HG03025 (cell line): Measurements from ENCODE around the gene RPL13.

Experiments
- ATAC-seq: cut with Tn5 transposase; IDR thresholded peaks from one replicate; pipeline ENCODE4 v1.9.1; 2021; ENCODE audit warnings: mild to moderate bottlenecking, moderate library complexity; ENCODE audit not compliant: unreplicated experiment, low FRiP score

RPL13 gene

GRCh38 chr16:89595330-89596060 lies 35.0 kb downstream of the RPL13 start:
- no peak for ATAC-seq

GRCh38 chr16:89596061-89596689 lies 35.7 kb downstream of the RPL13 start:
- ATAC-seq = no peak

- ATAC-seq = no peak
These were observed 36.6 kb downstream of the RPL13 start for GRCh38 chr16:89596957-89597649.

- no peak for ATAC-seq
These were observed 37.7 kb downstream of the RPL13 start for GRCh38 chr16:89598199-89598598.

- ATAC-seq = no peak
These were observed 39.0 kb downstream of the RPL13 start for GRCh38 chr16:89599451-89599858.

GRCh38 chr16:89599902-89600301 lies 39.4 kb downstream of the RPL13 start:
- no peak for ATAC-seq

GRCh38 chr16:89600427-89600826 lies 39.9 kb downstream of the RPL13 start:
- no peak for ATAC-seq

- ATAC-seq = no peak
These were observed 40.5 kb downstream of the RPL13 start for GRCh38 chr16:89600956-89601355.

- ATAC-seq = no peak
These were observed 41.4 kb downstream of the RPL13 start for GRCh38 chr16:89601906-89602272.

GRCh38 chr16:89602273-89602951 lies 41.9 kb downstream of the RPL13 start:
- ATAC-seq = no peak

GRCh38 chr16:89602952-89603590 lies 42.6 kb downstream of the RPL13 start:
- no peak for ATAC-seq

- ATAC-seq = no peak
These were observed 44.3 kb downstream of the RPL13 start for GRCh38 chr16:89604764-89605163.

- no peak for ATAC-seq
These were observed 44.9 kb downstream of the RPL13 start for GRCh38 chr16:89605186-89605970.

GRCh38 chr16:89606006-89606405 lies 45.5 kb downstream of the RPL13 start:
- no peak for ATAC-seq

GRCh38 chr16:89607453-89607852 lies 47.0 kb downstream of the RPL13 start:
- no peak for ATAC-seq

GRCh38 chr16:89607937-89608740 lies 47.7 kb downstream of the RPL13 start:
- ATAC-seq = no peak

GRCh38 chr16:89610108-89610453 lies 49.6 kb downstream of the RPL13 start:
- no peak for ATAC-seq

- ATAC-seq = no peak
These were observed 52.1 kb downstream of the RPL13 start for GRCh38 chr16:89612415-89613166.
